Fibroblast of skin of left quadriceps (primary cell): Measurements from ENCODE around the gene IRX5.

Experiments
- DNase-seq, 2 experiments: peaks; one replicate each; pipeline ENCODE4 v3.0.0-alpha.2; 2013; ENCODE audit warnings: low read depth in 2 of 2

Gene IRX5

DNA sequence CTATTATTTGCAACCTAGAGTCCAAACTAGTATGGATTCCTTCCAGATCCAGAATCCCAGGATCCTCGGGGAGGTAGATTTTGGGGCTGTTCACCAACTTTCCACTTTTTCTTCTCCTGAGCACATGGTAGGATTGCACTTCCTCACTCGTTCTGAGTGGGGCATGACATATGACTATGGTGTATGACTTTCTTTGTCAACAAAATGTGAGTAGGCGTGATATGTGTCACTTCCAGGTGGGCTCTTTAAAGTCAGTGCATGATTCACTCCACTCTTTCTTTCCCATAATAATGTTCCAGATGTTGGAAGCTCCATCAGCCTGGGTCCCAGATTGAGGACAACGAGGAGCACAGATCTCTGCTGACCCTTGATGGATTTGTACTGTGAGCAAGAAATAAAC is 21.5 kb downstream of the IRX5 start:
- no peak for DNase-seq

- no peak for DNase-seq
Observed at GRCh38 chr16:54953461-54953860, 22.8 kb downstream of the IRX5 start.

DNA sequence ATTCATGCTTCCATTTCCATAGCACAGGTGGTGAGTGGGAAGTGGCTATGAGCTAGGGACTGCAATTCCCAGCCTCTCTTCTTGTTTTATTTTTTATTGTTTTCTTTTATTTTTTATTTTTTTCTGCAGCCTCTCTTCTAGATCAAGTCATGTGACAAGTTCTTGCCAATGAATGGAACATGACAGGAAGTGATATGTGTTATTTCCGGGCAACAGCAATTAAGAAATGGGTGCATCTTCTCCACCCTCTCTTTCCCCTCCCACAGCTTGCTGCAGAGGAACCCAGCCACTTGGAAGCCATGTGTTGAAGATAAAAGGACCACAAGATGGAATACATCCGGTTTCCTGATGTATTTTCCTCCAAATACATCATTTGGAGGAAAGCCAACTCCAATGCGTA is 23.6 kb downstream of the IRX5 start:
- no peak for DNase-seq

GRCh38 chr16:54955757-54956156 is 25.1 kb downstream of the IRX5 start:
- DNase-seq, result no peak

GRCh38 chr16:54957403-54958166 is 26.9 kb downstream of the IRX5 start:
- DNase-seq, result no peak

GRCh38 chr16:54962045-54962444 is 31.4 kb downstream of the IRX5 start:
- DNase-seq, result no peak

GRCh38 chr16:54964239-54964638 is 33.6 kb downstream of the IRX5 start:
- DNase-seq, result no peak

DNA sequence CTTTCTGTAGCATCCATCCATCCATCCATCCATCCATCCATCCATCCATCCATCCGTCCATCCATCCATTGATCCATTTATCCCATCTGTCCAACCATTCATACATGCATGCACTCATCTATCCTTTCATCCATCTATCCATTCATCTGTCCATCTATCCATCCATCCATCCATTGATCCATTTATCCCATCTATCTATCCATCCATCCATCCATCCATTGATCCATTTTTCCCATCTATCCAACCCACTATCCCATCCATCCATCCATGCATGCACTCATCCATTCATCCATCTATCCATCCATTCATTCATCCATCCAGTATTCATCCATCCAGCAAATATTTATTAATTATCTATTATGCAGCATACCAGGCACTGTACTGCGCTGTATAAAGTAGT is 34.8 kb downstream of the IRX5 start:
- DNase-seq, result no peak

DNA sequence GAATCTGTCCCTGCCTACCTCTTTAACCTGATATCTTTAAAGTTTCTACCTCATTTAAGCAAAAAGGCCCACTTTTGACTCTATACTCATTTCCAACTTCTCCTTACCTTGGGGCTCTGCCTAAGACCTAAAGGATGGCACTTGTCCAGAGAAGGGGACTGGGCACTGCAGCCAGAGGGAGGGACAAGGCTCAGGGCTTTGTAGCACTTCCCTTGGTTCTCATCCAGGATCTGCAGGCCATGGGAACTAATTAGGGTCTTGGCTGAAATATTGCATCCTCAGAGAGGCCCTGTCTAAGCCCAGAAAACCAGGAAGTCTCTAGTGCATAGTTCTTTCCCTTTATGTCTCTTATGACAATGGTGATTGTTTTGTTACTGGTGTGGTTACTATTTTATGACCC is 37.3 kb downstream of the IRX5 start:
- DNase-seq, result no peak

DNA sequence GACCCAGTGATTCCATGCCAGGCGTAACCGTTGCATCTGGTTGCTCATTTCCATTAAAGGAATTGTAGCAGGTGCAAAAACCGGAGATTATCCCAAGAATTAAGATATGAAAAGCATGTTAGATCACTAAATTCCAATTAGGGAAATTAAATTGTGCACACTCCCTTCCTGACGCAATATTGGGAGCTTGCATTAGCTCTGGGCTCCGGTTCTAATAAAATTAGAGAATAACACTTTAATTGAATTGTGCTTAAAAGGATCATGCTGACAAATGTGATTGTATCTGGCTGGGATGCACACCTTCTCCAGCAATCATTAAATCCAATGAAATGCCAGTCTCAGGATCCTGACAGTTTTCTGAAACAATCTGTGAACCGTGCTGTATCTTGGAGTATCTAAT is 38.1 kb downstream of the IRX5 start:
- no peak for DNase-seq

DNA sequence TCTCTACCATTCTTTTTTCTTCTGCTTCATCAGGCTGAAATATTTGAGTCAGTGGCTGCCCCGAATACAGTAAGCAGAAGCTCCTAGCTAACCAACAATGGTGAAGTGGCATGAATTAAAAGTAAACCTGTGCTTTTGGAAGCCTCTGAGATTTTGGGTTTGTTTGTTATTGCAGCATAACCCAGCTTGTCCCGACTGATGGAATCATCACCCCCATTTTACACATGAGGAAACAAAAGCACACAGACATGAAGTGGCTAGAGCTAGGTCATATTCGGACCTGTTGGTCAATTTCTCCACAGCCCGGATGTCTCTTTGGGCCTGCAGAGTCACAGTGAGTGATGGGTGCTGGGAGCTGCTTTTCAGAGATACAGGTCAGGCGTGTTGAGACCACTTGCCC is 39.4 kb downstream of the IRX5 start:
- no peak for DNase-seq

GRCh38 chr16:54974367-54974766 is 43.7 kb downstream of the IRX5 start:
- no peak for DNase-seq

DNA sequence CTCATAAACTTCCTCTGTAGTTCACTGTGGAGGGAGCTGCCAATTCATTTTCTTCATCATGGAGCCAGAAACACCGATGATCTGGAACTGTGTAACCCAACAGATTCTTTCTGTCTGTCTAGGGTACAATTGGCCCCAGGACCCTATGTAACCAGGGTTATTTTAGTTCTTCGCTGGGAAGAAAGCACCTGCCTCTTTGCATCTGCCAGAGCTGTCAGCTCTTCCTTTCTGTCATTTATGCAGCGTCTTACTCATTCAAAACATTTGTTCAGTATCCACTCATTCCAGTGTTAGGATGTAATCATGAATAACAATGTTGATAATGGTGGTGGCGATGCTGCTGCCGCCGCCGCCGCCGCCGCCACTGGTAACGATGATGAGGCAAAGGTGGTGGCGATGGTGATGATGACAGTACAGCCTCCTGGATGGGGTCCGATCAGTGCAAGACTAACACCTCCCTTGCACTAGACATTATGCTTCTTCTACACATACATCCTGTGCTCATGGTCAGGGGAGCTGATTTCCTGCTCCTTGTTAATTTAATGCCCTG is 46.1 kb downstream of the IRX5 start:
- DNase-seq, result no peak

- no peak for DNase-seq
Observed at GRCh38 chr16:54977211-54977610, 46.5 kb downstream of the IRX5 start.

DNA sequence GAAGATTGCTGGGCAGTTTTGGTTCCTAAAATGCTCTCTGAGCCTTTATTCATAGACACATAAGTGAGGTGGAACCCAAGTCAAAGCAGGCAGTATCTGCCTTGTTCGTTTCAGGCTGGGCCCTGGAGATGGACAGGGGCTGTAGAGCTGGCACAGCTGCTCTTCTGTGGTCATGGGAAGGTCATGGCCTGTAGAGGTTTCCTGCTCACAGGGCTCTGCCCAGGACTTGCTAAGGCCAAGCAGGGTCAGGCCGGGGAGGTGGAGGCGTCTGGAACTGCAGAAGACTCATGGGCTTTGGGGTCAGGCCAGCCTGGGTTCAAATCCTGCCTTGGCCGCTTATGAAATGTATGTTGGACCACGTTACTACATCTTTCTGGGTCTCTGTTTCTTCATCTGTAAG is 50.2 kb downstream of the IRX5 start:
- DNase-seq, result no peak
